ENCODE measurements around the gene C1orf174. TPM values are rescaled to one million over a fixed set of nuclear protein-coding genes. Genes with fewer than 3 reads are reported as not detected.

Gene C1orf174
- total RNA-seq, 2 experiments from 2014 or later = 16.8 to 18.5 TPM

DNA sequence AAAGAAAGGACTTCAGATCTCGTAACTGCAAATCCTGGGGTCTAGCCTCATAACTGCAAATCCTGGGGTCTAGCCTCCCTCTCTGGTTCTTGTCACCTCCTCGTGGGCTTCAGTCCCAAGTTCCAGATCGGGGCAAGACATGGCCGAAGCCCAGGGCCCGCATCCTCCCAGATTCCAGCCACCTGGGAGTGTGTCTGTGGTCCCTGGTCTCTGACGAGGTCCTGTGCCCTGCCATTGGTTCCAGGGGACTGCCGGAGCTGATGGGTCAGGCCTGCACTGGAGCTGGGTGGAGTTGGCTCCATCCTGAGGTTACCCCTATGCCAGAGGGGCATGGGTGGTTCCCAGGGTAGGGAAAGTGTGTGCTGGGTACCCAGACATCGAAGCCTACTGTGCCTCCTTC is 17.7 kb upstream of the C1orf174 start:
- ATAC-seq (ENCODE audit: poor library complexity) (no peak), DNase-seq (no peak)
- Histone ChIP-seq H3K27me3 (ENCODE audit: control insufficient read depth in 1 of 2, insufficient read depth in 2 of 2, low read length in 2 of 2) (no peaks in the 10 kb centered on the region), H3K9me3 (ENCODE audit: control insufficient read depth in 1 of 2, insufficient read depth in 1 of 2, low read length in 2 of 2) (no peaks in the 10 kb centered on the region), H3K4me3 (ENCODE audit: low read length) (no peak overlapping the region), H3K4me1 (ENCODE audit: insufficient read depth, low read length) (peaks cover 1% of the 10 kb centered on the region), H3K27ac (ENCODE audit: low read depth in 1 of 2, low read length in 2 of 2) (no peak overlapping the region), H3K36me3 (ENCODE audit: insufficient read depth, low read length) (no peaks in the 10 kb centered on the region)
- POLR2A ChIA-PET = no interaction called here
- no peaks in the 10 kb centered on the region for H3K36me3 Mint-ChIP-seq (ENCODE audit: low read depth)
- no peak overlapping the region for H3K27ac Mint-ChIP-seq
- no peaks in the 10 kb centered on the region for H3K4me1 Mint-ChIP-seq (ENCODE audit: low read depth)
- H3K9me3 Mint-ChIP-seq = no peaks in the 10 kb centered on the region
- intact Hi-C loops (cut with DNase I, micrococcal nuclease) = loop anchor here in 1 of 2 experiments (10.0 kb wide), 1 partner anchor 677 kb away; no protein-coding TSS in a partner anchor
- no peaks in the 10 kb centered on the region for H3K27me3 Mint-ChIP-seq
- H3K4me3 Mint-ChIP-seq = no peak overlapping the region
- CTCF ChIA-PET = no interaction called here
- TF ChIP-seq, protein P1, sequence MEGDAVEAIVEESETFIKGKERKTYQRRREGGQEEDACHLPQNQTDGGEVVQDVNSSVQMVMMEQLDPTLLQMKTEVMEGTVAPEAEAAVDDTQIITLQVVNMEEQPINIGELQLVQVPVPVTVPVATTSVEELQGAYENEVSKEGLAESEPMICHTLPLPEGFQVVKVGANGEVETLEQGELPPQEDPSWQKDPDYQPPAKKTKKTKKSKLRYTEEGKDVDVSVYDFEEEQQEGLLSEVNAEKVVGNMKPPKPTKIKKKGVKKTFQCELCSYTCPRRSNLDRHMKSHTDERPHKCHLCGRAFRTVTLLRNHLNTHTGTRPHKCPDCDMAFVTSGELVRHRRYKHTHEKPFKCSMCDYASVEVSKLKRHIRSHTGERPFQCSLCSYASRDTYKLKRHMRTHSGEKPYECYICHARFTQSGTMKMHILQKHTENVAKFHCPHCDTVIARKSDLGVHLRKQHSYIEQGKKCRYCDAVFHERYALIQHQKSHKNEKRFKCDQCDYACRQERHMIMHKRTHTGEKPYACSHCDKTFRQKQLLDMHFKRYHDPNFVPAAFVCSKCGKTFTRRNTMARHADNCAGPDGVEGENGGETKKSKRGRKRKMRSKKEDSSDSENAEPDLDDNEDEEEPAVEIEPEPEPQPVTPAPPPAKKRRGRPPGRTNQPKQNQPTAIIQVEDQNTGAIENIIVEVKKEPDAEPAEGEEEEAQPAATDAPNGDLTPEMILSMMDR (IDR thresholded peaks at IDR 0.05) = no peak

DNA sequence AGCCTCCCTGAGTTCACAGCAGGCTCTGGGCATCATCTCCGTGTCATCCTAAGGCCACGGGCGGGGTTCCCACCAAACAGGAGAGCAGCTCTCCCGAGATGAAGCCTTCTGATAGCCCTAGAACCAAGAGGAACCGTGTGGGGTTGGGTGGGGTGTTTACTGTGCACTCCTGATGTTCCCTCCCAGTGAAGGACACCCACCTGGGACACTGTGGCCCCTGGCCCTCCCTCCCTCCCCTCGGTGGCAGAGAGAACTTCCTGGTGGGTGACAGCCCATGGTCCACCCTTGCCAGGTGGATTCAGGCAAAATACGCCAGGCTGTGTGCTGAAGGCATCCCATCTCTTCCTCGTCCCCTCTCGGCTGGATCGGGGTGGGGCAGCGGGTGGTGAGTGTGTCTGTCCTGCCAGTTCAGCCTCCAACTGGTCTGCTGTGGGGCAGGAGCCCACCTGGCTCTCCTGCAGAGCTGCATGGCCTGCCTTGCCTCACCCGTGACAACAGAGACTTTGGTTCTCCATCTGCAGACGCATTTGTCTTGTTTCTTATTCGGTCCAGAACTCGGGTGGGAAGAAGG is 15.6 kb upstream of the C1orf174 start:
- Histone ChIP-seq H3K4me3 (ENCODE audit: low read length) (no peak overlapping the region), H3K27ac (ENCODE audit: low read depth in 1 of 2, low read length in 2 of 2) (no peak overlapping the region), H3K9me3 (ENCODE audit: control insufficient read depth in 1 of 2, insufficient read depth in 1 of 2, low read length in 2 of 2) (peaks cover 0 to under 1% of the 10 kb centered on the region in 2 experiments), H3K36me3 (ENCODE audit: insufficient read depth, low read length) (no peaks in the 10 kb centered on the region), H3K27me3 (ENCODE audit: control insufficient read depth in 1 of 2, insufficient read depth in 2 of 2, low read length in 2 of 2) (peaks cover 0 to 2% of the 10 kb centered on the region in 2 experiments), H3K4me1 (ENCODE audit: insufficient read depth, low read length) (peaks cover 6% of the 10 kb centered on the region)
- TF ChIP-seq, protein P1 (IDR thresholded peaks at IDR 0.05) = no peak
- no peak overlapping the region for H3K4me3 Mint-ChIP-seq
- H3K4me1 Mint-ChIP-seq (ENCODE audit: low read depth) = no peaks in the 10 kb centered on the region
- no peak overlapping the region for H3K27ac Mint-ChIP-seq
- peak in 1 of 14 experiments; percentile 22 for DNase-seq
- H3K27me3 Mint-ChIP-seq = no peaks in the 10 kb centered on the region
- no peaks in the 10 kb centered on the region for H3K36me3 Mint-ChIP-seq (ENCODE audit: low read depth)
- intact Hi-C loops (cut with DNase I, micrococcal nuclease) = loop anchor here in 1 of 2 experiments (10.0 kb wide), 1 partner anchor 679 kb away; no protein-coding TSS in a partner anchor
- CTCF ChIA-PET = no interaction called here
- no peak for ATAC-seq (ENCODE audit: poor library complexity)
- no peaks in the 10 kb centered on the region for H3K9me3 Mint-ChIP-seq
- POLR2A ChIA-PET = no interaction called here

DNA sequence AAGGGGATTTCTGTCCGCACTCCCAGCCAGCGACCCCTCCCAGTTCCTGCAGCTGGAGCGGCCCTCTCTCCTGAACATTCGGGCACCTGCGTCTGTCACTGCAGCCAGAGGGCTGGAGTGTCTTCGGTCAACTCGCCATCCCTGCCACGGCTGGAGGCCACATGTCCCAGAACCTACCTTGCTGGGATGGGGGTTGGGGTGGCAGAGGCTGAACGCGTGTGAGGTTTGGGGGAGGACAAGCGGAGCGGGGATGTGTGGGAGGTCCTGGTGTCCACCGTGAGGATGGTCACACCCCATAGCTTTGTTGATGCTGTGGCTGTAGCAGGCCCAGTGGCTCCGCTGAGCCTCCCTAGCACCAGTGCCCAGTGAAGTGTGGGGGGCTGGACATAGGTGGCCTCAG is 14.8 kb upstream of the C1orf174 start:
- Mint-ChIP-seq H3K27ac (no peak overlapping the region), H3K4me3 (no peak overlapping the region), H3K36me3 (ENCODE audit: low read depth) (no peaks in the 10 kb centered on the region), H3K9me3 (no peaks in the 10 kb centered on the region), H3K27me3 (no peaks in the 10 kb centered on the region), H3K4me1 (ENCODE audit: low read depth) (no peaks in the 10 kb centered on the region)
- Histone ChIP-seq H3K27me3 (ENCODE audit: control insufficient read depth in 1 of 2, insufficient read depth in 2 of 2, low read length in 2 of 2) (peaks cover 0 to 2% of the 10 kb centered on the region in 2 experiments), H3K4me3 (ENCODE audit: low read length) (no peak overlapping the region), H3K9me3 (ENCODE audit: control insufficient read depth in 1 of 2, insufficient read depth in 1 of 2, low read length in 2 of 2) (peaks cover 0 to 5% of the 10 kb centered on the region in 2 experiments), H3K36me3 (ENCODE audit: insufficient read depth, low read length) (no peaks in the 10 kb centered on the region), H3K27ac (ENCODE audit: low read depth in 1 of 2, low read length in 2 of 2) (no peak overlapping the region), H3K4me1 (ENCODE audit: insufficient read depth, low read length) (peaks cover 10% of the 10 kb centered on the region)
- ATAC-seq (ENCODE audit: poor library complexity) = no peak
- TF ChIP-seq, protein P1 (IDR thresholded peaks at IDR 0.05) = no peak
- DNase-seq = peak in 1 of 14 experiments; percentile 21
- intact Hi-C loops (cut with DNase I, micrococcal nuclease) = loop anchor here (5.0 to 10.0 kb wide), 2 partner anchors 680 to 737 kb away; partner anchors contain the start of gene AJAP1 (in 1 of the 2)
- ChIA-PET POLR2A (no interaction called here), CTCF (no interaction called here)
